Measurements from ENCODE around the gene DNLZ. TPM values are rescaled to one million over a fixed set of nuclear protein-coding genes. Genes with fewer than 3 reads are reported as not detected.

DNLZ gene
- total and polyA plus RNA-seq, 12 donors = 23.3 to 49.2 (median 32.5) TPM

DNA sequence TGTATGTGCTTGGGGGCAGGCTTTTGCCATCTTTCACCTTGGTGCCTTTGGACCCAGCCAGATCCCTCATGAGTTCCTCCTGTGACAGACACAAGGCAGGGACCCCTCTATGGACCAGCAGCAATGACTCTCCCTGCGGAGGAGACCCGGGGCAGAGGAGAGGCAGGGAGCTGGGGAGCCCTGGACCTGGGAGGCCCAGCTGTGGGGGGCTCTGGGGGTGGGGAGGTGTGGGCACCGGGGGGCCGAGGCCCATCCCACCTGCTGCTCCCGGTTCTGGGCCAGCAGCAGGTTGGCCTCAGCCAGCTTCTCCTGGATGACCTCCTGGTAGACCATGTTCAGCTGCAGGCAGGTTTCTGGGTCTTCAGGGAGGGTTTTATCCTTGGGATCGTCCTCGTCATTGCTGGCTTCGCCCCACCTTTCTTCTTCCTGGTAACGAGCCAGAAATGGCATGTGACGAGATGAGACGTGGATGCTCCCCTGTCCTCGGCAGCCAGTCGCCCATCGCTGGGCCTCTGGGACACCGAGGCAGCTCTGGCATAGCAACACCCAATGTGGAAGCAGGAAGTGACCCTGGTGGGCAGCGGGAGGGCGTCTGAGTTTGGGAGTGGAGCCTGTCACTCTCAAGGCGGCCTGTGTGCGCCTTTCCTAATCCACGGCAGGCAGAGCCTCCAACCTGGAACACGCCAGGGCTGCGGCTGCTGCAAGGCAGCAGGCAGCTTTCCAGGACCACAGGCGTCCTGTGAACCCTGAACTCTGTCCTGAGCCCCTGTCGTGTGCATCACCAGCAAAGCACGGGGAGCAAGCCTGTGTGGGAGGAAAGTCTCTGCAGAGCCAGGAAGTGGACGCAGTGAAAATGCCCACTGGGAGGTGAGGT lies 32.0 kb upstream of the DNLZ start:
- intact Hi-C loops (cut with DNase I) = loop anchor here in 1 of 10 donors (5.0 kb wide), 1 partner anchor 63 kb away; no protein-coding TSS in a partner anchor
- Histone ChIP-seq H3K4me1 (peaks cover 12 to 21% (median 15%) of the 10 kb centered on the region in 9 donors), H3K27ac (no peak overlapping the region), H3K36me3 (peaks cover 0 to 78% (median 55%) of the 10 kb centered on the region in 9 donors), H3K9me3 (no peaks in the 10 kb centered on the region), H3K27me3 (no peaks in the 10 kb centered on the region), H3K4me3 (no peak overlapping the region)
- TF ChIP-seq, protein P1, sequence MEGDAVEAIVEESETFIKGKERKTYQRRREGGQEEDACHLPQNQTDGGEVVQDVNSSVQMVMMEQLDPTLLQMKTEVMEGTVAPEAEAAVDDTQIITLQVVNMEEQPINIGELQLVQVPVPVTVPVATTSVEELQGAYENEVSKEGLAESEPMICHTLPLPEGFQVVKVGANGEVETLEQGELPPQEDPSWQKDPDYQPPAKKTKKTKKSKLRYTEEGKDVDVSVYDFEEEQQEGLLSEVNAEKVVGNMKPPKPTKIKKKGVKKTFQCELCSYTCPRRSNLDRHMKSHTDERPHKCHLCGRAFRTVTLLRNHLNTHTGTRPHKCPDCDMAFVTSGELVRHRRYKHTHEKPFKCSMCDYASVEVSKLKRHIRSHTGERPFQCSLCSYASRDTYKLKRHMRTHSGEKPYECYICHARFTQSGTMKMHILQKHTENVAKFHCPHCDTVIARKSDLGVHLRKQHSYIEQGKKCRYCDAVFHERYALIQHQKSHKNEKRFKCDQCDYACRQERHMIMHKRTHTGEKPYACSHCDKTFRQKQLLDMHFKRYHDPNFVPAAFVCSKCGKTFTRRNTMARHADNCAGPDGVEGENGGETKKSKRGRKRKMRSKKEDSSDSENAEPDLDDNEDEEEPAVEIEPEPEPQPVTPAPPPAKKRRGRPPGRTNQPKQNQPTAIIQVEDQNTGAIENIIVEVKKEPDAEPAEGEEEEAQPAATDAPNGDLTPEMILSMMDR (IDR thresholded peaks at IDR 0.05) = no peak
- DNase-seq (no peak), ATAC-seq (no peak)
- 86 to 90% methylated on average over 26 of the region's 26 CpGs for WGBS, 2 donors

DNA sequence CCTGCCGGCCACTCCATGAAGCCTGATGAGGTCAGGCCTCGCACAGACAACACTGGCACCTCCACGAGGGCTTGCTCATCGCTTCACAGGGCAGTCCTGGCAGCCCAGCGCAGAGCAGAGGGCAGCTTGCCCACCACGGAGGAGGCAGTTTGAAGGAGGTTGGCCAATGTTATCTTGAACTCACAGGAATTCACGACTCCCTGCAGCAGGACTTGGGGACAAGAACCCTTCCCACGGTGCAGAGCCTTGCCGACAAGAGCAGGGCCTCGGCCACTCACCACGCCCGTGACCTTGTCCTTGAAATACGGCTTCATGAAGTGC lies 31.4 kb upstream of the DNLZ start:
- no peak overlapping the region for H3K27ac ChIP-seq
- ATAC-seq = no peak
- no peak for DNase-seq

DNA sequence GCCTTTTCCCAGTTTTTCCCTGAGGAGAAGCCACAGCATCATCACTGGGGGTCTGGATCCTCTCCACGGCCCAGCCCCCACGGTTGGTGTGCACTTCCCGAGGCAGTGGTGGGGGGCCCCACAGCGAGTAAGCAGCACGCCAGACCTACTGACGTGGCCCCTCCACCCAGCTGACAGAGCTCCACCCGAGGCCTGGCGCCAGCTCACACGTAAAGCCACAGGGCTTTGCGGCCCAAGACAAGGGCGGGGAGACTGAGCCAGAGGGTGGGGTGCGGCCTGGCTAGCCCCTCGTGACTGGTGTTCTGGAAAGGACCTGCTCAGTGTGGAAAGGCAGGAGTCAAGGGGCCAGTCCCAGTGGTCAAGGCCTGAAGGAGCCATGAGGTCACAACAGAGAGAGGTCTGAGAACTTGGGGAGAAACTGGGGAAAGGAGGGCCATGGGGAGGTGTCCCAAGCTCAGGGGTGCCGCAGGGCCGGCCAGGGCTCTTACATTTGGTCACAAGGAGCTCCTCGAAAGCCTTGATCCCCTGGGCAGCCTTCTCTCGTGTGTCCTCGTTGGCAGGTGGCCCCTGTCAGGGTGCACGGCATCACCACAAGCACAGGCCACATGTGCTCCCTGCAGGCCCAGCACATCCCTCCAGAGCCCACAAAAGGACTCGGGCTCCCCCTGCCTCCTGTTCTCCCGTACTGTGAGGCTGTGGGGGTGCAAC lies 30.9 kb upstream of the DNLZ start:
- Histone ChIP-seq H3K4me3 (no peak overlapping the region), H3K4me1 (peaks cover 7 to 15% (median 10%) of the 10 kb centered on the region in 9 donors), H3K27me3 (no peaks in the 10 kb centered on the region), H3K36me3 (peaks cover 0 to 87% (median 59%) of the 10 kb centered on the region in 9 donors), H3K9me3 (no peaks in the 10 kb centered on the region), H3K27ac (no peak overlapping the region)
- 91 to 96% methylated on average over 21 of the region's 21 CpGs for WGBS, 2 donors
- ATAC-seq (peak in 1 of 8 donors; percentile 10), DNase-seq (no peak)
- intact Hi-C loops (cut with DNase I) = loop anchor here in 1 of 10 donors (5.0 kb wide), 1 partner anchor 62 kb away; no protein-coding TSS in a partner anchor
- TF ChIP-seq, protein P1 (IDR thresholded peaks at IDR 0.05) = no peak

More for the DNA sequence above, 31.4 kb upstream of the DNLZ start:
- Histone ChIP-seq H3K4me3 (no peak overlapping the region), H3K27me3 (no peaks in the 10 kb centered on the region), H3K9me3 (no peaks in the 10 kb centered on the region), H3K4me1 (peaks cover 8 to 16% (median 11%) of the 10 kb centered on the region in 9 donors), H3K36me3 (peaks cover 0 to 82% (median 55%) of the 10 kb centered on the region in 9 donors)
- TF ChIP-seq, protein P1 (IDR thresholded peaks at IDR 0.05) = no peak
- WGBS, 2 donors = 86 to 89% methylated on average over 13 of the region's 13 CpGs
- intact Hi-C loops (cut with DNase I) = loop anchor here in 1 of 10 donors (5.0 kb wide), 1 partner anchor 63 kb away; no protein-coding TSS in a partner anchor

DNA sequence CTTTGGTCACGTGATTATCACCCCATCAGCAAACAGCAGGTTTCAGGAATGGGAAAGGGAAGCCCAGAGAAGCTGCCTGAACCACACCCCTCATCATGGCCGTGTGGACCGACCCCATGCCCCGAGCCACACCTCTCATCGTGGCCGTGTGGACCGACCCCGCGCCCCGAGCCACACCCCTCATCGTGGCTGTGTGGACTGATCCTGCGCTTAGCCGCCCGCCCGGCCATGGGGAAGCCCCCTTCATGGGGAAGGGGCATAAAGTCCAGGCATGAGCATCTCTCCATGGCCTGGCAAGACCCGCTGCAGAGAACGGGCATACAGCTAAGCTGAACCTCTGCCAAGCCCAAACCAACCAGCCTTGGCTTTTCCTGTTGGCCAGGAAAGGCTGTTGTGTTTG lies 30.0 kb upstream of the DNLZ start:
- TF ChIP-seq, protein P1 (IDR thresholded peaks at IDR 0.05) = no peak
- intact Hi-C loops (cut with DNase I) = no loop called here
- peaks cover 0 to 6% (median under 1%) of the 10 kb centered on the region in 9 donors for H3K4me1 ChIP-seq
- H3K9me3 ChIP-seq = no peaks in the 10 kb centered on the region
- DNase-seq (no peak), ATAC-seq (no peak)
- 88 to 91% methylated on average over 17 of the region's 17 CpGs for WGBS, 2 donors
- no peaks in the 10 kb centered on the region for H3K27me3 ChIP-seq
- no peak overlapping the region for H3K4me3 ChIP-seq
- H3K36me3 ChIP-seq = peaks cover 0 to 96% (median 60%) of the 10 kb centered on the region in 9 donors
- H3K27ac ChIP-seq = no peak overlapping the region

Data from heart right ventricle (tissue), 16 donors.